DOHH2 (cell line): ENCODE data around the gene FAM227B.
"Not testable (repeated sequence)": the region's sequence is repeated elsewhere in the genome, so short reads cannot be mapped to it uniquely, and the experiment has no call there.

ENCODE experiments used
- H3F3A ChIP-seq: fragments of 200-600 bp; sonication (generic), shearing (Covaris generic); 2 replicates; pipeline ENCODE4 v1.6.0; 2016; ENCODE audit warnings: antibody characterized with exemption, mild to moderate bottlenecking; ENCODE audit not compliant: control insufficient read depth, insufficient read depth
- H3K27ac ChIP-seq: fragments of 200-600 bp; sonication (generic); 2 replicates; pipeline ENCODE4 v1.5.1; 2014; ENCODE audit warnings: low read depth, mild to moderate bottlenecking, low read length, moderate library complexity
- H3K27me3 ChIP-seq: fragments of 200-600 bp; sonication (generic); 2 replicates; pipeline ENCODE4 v1.6.1; 2014; ENCODE audit warnings: mild to moderate bottlenecking, low read length, mixed read lengths; ENCODE audit not compliant: control insufficient read depth
- H3K36me3 ChIP-seq: fragments of 200-600 bp; sonication (generic); 2 replicates; pipeline ENCODE4 v1.6.1; 2014; ENCODE audit warnings: mild to moderate bottlenecking, low read length, moderate library complexity, mixed read lengths; ENCODE audit not compliant: control insufficient read depth
- H3K4me1 ChIP-seq: fragments of 200-600 bp; sonication (generic); 2 replicates; pipeline ENCODE4 v1.6.1; 2014; ENCODE audit warnings: mild to moderate bottlenecking, low read length, mixed read lengths; ENCODE audit not compliant: control insufficient read depth
- H3K4me2 ChIP-seq: fragments of 200-600 bp; sonication (generic); 2 replicates; pipeline ENCODE4 v1.6.0; 2014; ENCODE audit warnings: mild to moderate bottlenecking, low read length, moderate library complexity
- H3K4me3 ChIP-seq: fragments of 200-600 bp; sonication (generic); 2 replicates; pipeline ENCODE4 v1.5.1; 2014; ENCODE audit warnings: mild to moderate bottlenecking, low read length, mixed read lengths
- H3K79me2 ChIP-seq: fragments of 200-600 bp; sonication (generic); 2 replicates; pipeline ENCODE4 v1.6.1; 2014; ENCODE audit warnings: mild to moderate bottlenecking, low read length, mixed read lengths; ENCODE audit not compliant: control insufficient read depth
- H3K9me2 ChIP-seq: fragments of 200-600 bp; sonication (generic); replicated peaks from 2 replicates; pipeline ENCODE4 v1.6.1; 2014; ENCODE audit warnings: mild to moderate bottlenecking, low read length, mixed read lengths; ENCODE audit not compliant: control insufficient read depth
- H3K9me3 ChIP-seq: fragments of 200-600 bp; sonication (generic); 2 replicates; pipeline ENCODE4 v1.6.1; 2014; ENCODE audit warnings: antibody characterized with exemption, low read length, mixed read lengths; ENCODE audit not compliant: control insufficient read depth, insufficient read depth
- H4K20me1 ChIP-seq: fragments of 200-600 bp; sonication (generic); 2 replicates; pipeline ENCODE4 v1.6.0; 2014; ENCODE audit warnings: low read depth, mild to moderate bottlenecking, antibody characterized with exemption, low read length, moderate library complexity; ENCODE audit not compliant: control insufficient read depth, insufficient read depth
- EZH2phosphoT487 ChIP-seq: fragments of 200-600 bp; sonication (generic); IDR thresholded peaks from 2 replicates; pipeline ENCODE4 v1.6.1; 2017; ENCODE audit warnings: borderline replicate concordance, mild to moderate bottlenecking, antibody characterized with exemption, low read length, moderate library complexity, mixed read lengths
- TF ChIP-seq, protein P1 (sequence below): fragments of 200-600 bp; sonication (generic); IDR thresholded peaks from one replicate; pipeline ENCODE4 v1.5.1; 2014; ENCODE audit warnings: antibody characterized with exemption, mild to moderate bottlenecking, low read depth, low read length; ENCODE audit not compliant: poor library complexity, severe bottlenecking

Gene FAM227B

DNA sequence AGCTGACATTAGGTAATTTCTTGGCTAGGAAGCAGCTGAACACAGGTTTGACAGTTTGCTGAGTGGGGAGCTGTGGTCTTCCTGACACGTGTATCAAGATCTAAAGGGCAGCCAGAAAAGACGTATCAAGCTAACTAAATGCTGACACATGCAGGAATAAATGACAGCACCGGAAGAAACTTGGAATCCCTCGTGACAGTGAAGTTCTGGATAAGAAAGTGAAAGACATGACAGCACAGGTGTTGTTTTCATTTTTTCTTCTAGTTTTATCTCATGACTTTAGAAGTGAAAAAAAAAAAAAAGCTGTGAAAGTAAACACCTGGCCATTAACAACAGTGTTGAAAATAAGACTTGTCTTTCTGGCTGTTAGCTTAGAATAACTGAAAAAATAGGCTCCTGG lies 148.9 kb downstream of the FAM227B start:
- no peaks in the 10 kb centered on the region for H3K9me3 ChIP-seq
- no peak overlapping the region for H3K27ac ChIP-seq
- TF ChIP-seq, protein P1, sequence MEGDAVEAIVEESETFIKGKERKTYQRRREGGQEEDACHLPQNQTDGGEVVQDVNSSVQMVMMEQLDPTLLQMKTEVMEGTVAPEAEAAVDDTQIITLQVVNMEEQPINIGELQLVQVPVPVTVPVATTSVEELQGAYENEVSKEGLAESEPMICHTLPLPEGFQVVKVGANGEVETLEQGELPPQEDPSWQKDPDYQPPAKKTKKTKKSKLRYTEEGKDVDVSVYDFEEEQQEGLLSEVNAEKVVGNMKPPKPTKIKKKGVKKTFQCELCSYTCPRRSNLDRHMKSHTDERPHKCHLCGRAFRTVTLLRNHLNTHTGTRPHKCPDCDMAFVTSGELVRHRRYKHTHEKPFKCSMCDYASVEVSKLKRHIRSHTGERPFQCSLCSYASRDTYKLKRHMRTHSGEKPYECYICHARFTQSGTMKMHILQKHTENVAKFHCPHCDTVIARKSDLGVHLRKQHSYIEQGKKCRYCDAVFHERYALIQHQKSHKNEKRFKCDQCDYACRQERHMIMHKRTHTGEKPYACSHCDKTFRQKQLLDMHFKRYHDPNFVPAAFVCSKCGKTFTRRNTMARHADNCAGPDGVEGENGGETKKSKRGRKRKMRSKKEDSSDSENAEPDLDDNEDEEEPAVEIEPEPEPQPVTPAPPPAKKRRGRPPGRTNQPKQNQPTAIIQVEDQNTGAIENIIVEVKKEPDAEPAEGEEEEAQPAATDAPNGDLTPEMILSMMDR: no peak
- no peak for TF ChIP-seq EZH2phosphoT487

DNA sequence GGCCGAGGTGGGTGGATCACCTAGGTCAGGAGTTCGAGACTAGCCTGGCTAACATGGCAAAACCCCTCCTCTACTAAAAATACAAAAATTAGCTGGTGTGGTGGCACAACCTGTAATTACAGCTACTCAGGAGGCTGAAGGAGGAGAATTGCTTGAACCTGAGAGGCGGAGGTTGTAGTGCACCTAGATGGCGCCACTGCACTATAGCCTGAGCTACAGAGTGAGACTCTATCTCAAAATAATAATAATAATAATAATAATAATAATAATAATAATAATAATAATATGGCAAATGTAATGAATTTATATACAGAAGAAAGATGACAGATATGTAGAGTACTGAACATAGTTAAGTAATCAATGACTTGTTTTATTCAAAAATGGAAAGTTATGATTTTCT lies 149.4 kb downstream of the FAM227B start:
- H3K27ac ChIP-seq, H3F3A ChIP-seq, H3K4me1 ChIP-seq, H3K4me2 ChIP-seq, H4K20me1 ChIP-seq, H3K36me3 ChIP-seq, H3K9me3 ChIP-seq, H3K79me2 ChIP-seq, H3K4me3 ChIP-seq, H3K9me2 ChIP-seq, H3K27me3 ChIP-seq: not testable (repeated sequence)

More for the DNA sequence above, 148.9 kb downstream of the FAM227B start:
- Histone ChIP-seq H3K9me2 (no peaks in the 10 kb centered on the region), H4K20me1 (no peaks in the 10 kb centered on the region), H3K4me2 (no peak overlapping the region), H3K36me3 (no peaks in the 10 kb centered on the region), H3K4me1 (no peaks in the 10 kb centered on the region), H3F3A (no peaks in the 10 kb centered on the region), H3K79me2 (no peaks in the 10 kb centered on the region), H3K27me3 (no peaks in the 10 kb centered on the region; the same call in 1 of the 2 replicates), H3K4me3 (no peak overlapping the region)

DNA sequence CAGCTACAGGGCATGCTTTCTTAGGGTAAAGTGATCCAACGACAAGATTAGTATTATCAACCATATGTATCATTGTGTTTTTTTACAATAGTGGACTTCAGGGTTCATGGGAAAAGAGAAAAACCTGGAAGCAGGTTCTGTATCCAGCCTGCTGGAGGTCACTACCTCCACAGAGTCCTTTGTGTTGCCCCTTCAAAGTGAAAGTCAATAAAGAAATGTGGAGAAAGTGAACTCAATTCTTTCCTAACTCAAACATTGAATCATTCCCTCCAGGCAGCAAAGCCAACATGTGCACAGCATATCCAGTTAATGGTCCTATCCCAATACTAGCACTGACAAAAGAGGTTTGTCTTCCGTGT lies 152.2 kb downstream of the FAM227B start:
- no peaks in the 10 kb centered on the region for H3F3A ChIP-seq
- no peaks in the 10 kb centered on the region; the same call in 1 of the 2 replicates for H3K27me3 ChIP-seq
- H3K4me3 ChIP-seq: no peak overlapping the region
- H3K4me2 ChIP-seq: no peak overlapping the region
- no peaks in the 10 kb centered on the region for H3K9me2 ChIP-seq
- H3K27ac ChIP-seq: no peak overlapping the region
- H3K9me3 ChIP-seq: no peaks in the 10 kb centered on the region
- no peaks in the 10 kb centered on the region for H4K20me1 ChIP-seq
- H3K79me2 ChIP-seq: no peaks in the 10 kb centered on the region
- no peaks in the 10 kb centered on the region for H3K4me1 ChIP-seq
- TF ChIP-seq EZH2phosphoT487: no peak
- TF ChIP-seq, protein P1: no peak
- H3K36me3 ChIP-seq: no peaks in the 10 kb centered on the region

DNA sequence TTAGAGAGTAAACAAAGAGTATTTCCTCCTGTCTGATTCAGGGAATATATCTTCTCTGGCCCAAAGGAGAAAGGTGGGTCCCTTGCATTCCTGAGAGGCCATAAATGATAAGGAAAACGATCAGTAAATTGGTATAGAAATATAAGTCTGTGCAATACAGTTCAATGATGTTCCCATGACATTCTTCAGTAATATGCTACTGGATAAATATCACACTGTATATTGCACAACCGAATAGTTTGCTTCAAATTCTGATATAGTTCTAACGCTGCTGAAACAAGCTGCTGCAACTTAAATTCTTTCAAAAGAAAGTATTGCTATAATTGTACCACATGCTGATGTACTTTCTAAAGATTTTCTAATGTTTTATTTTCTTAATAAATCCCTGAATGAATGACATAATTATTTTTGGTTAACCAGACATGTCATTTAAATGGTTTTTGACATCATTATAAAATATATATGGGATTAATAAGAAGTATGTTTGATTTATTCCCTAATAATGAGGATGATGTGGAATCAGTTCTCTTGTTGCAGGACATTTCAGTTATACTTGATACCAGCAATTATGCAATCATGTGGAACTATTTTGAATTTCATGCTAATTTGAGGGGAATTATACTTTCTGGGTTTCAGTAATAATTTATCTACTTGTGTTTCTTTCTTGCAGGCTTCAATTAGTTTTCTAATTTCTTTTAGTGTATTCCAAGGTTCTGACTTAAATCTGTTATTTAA lies 152.7 kb downstream of the FAM227B start:
- Histone ChIP-seq H3F3A (no peaks in the 10 kb centered on the region), H3K27me3 (no peaks in the 10 kb centered on the region; the same call in 1 of the 2 replicates), H3K4me2 (no peak overlapping the region), H3K4me1 (no peaks in the 10 kb centered on the region), H4K20me1 (no peaks in the 10 kb centered on the region), H3K4me3 (no peak overlapping the region), H3K27ac (no peak overlapping the region), H3K79me2 (no peaks in the 10 kb centered on the region), H3K9me3 (no peaks in the 10 kb centered on the region), H3K36me3 (no peaks in the 10 kb centered on the region), H3K9me2 (no peaks in the 10 kb centered on the region)
- TF ChIP-seq, protein P1: no peak
- no peak for TF ChIP-seq EZH2phosphoT487
